ENCODE results near the gene LONRF2. TPM values are rescaled to one million over a fixed set of nuclear protein-coding genes. Genes with fewer than 3 reads are reported as not detected.
A peak's percentile ranks its signal among the peaks of the same experiment; 100 is the strongest.

The LONRF2 gene
- total RNA-seq, 1 donor from 2014 or later: 0.45 TPM

GRCh38 chr2:100235581-100235980, 86.7 kb downstream of the LONRF2 start:
- Histone ChIP-seq H3K27me3 (ENCODE audit: insufficient read depth, low read length) (no peaks in the 10 kb centered on the region), H3K4me3 (ENCODE audit: insufficient read depth, low read depth, low read length) (no peak overlapping the region), H3K27ac (ENCODE audit: low read depth, low read length) (no peak overlapping the region), H3K4me1 (ENCODE audit: insufficient read depth, low read length) (peaks cover 8% of the 10 kb centered on the region), H3K9ac (ENCODE audit: low read length) (no peak overlapping the region), H3K36me3 (ENCODE audit: insufficient read depth, low read length) (no peaks in the 10 kb centered on the region), H3K4me2 (ENCODE audit: low read length) (no peak overlapping the region), H3K79me2 (ENCODE audit: insufficient read depth, low read length) (no peaks in the 10 kb centered on the region), H3K9me3 (ENCODE audit: insufficient read depth, low read depth, low read length) (no peaks in the 10 kb centered on the region), H4K20me1 (ENCODE audit: insufficient read depth, low read length) (no peaks in the 10 kb centered on the region), H2AFZ (ENCODE audit: low read depth, low read length) (peak overlapping the region; percentile 14)
- Mint-ChIP-seq H3K4me1 (ENCODE audit: low read depth, unreplicated experiment) (peaks cover 16% of the 10 kb centered on the region), H3K27ac (ENCODE audit: unreplicated experiment) (no peak overlapping the region), H3K27me3 (ENCODE audit: low read depth, unreplicated experiment) (peaks cover 8% of the 10 kb centered on the region), H3K9me3 (ENCODE audit: unreplicated experiment) (peaks cover 5% of the 10 kb centered on the region), H3K4me3 (ENCODE audit: unreplicated experiment) (no peak overlapping the region), H3K36me3 (ENCODE audit: low read depth, unreplicated experiment) (no peaks in the 10 kb centered on the region)
- no peak for TF ChIP-seq EZH2 (IDR thresholded peaks at IDR 0.05; ENCODE audit: insufficient read depth, low read length)
- TF ChIP-seq, protein P1, sequence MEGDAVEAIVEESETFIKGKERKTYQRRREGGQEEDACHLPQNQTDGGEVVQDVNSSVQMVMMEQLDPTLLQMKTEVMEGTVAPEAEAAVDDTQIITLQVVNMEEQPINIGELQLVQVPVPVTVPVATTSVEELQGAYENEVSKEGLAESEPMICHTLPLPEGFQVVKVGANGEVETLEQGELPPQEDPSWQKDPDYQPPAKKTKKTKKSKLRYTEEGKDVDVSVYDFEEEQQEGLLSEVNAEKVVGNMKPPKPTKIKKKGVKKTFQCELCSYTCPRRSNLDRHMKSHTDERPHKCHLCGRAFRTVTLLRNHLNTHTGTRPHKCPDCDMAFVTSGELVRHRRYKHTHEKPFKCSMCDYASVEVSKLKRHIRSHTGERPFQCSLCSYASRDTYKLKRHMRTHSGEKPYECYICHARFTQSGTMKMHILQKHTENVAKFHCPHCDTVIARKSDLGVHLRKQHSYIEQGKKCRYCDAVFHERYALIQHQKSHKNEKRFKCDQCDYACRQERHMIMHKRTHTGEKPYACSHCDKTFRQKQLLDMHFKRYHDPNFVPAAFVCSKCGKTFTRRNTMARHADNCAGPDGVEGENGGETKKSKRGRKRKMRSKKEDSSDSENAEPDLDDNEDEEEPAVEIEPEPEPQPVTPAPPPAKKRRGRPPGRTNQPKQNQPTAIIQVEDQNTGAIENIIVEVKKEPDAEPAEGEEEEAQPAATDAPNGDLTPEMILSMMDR (IDR thresholded peaks at IDR 0.05; ENCODE audit: insufficient read depth, low read depth, low read length): no peak
- FAIRE-seq (no peak), DNase-seq (ENCODE audit: low read depth) (no peak)

- H3K4me1 ChIP-seq (ENCODE audit: insufficient read depth, low read length): peaks cover 8% of the 10 kb centered on the region
- H3K79me2 ChIP-seq (ENCODE audit: insufficient read depth, low read length): no peaks in the 10 kb centered on the region
- DNase-seq (ENCODE audit: low read depth): no peak
- peaks cover 16% of the 10 kb centered on the region for H3K4me1 Mint-ChIP-seq (ENCODE audit: low read depth, unreplicated experiment)
- H3K9me3 ChIP-seq (ENCODE audit: insufficient read depth, low read depth, low read length): no peaks in the 10 kb centered on the region
- peaks cover 9% of the 10 kb centered on the region for H3K27me3 Mint-ChIP-seq (ENCODE audit: low read depth, unreplicated experiment)
- peak overlapping the region; percentile 14 for H2AFZ ChIP-seq (ENCODE audit: low read depth, low read length)
- H3K27ac ChIP-seq (ENCODE audit: low read depth, low read length): no peak overlapping the region
- TF ChIP-seq EZH2 (IDR thresholded peaks at IDR 0.05; ENCODE audit: insufficient read depth, low read length): no peak
- TF ChIP-seq, protein P1 (IDR thresholded peaks at IDR 0.05; ENCODE audit: insufficient read depth, low read depth, low read length): no peak
- H3K4me3 ChIP-seq (ENCODE audit: insufficient read depth, low read depth, low read length): no peak overlapping the region
- no peaks in the 10 kb centered on the region for H3K36me3 Mint-ChIP-seq (ENCODE audit: low read depth, unreplicated experiment)
- FAIRE-seq: no peak
- no peaks in the 10 kb centered on the region for H3K27me3 ChIP-seq (ENCODE audit: insufficient read depth, low read length)
- H3K4me3 Mint-ChIP-seq (ENCODE audit: unreplicated experiment): no peak overlapping the region
- no peaks in the 10 kb centered on the region for H3K36me3 ChIP-seq (ENCODE audit: insufficient read depth, low read length)
- H3K27ac Mint-ChIP-seq (ENCODE audit: unreplicated experiment): no peak overlapping the region
- H3K4me2 ChIP-seq (ENCODE audit: low read length): no peak overlapping the region
- peaks cover 5% of the 10 kb centered on the region for H3K9me3 Mint-ChIP-seq (ENCODE audit: unreplicated experiment)
- no peaks in the 10 kb centered on the region for H4K20me1 ChIP-seq (ENCODE audit: insufficient read depth, low read length)
- no peak overlapping the region for H3K9ac ChIP-seq (ENCODE audit: low read length)
Measured at GRCh38 chr2:100235098-100235497, 87.2 kb downstream of the LONRF2 start.

DNA sequence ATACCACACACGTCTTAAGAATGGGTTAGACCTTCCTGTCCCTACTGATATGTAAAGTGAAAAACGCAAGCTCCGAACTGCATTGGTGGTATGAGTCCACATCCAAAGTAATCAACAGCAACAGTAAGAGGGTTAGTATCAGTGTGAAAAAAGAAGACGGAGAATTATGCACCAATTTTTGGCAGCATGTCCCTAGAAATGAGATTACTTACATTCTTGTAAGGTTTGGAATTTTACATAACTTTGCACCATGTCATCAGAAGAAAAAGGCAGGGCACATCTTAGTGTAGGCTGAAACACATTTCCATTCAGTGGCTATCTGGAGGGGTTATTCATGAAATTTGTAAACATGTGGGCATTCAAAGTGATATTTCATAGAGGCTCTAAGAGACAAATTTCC, 88.2 kb downstream of the LONRF2 start:
- Mint-ChIP-seq H3K9me3 (ENCODE audit: unreplicated experiment) (peaks cover 5% of the 10 kb centered on the region), H3K27ac (ENCODE audit: unreplicated experiment) (no peak overlapping the region), H3K36me3 (ENCODE audit: low read depth, unreplicated experiment) (no peaks in the 10 kb centered on the region), H3K27me3 (ENCODE audit: low read depth, unreplicated experiment) (peaks cover 9% of the 10 kb centered on the region), H3K4me1 (ENCODE audit: low read depth, unreplicated experiment) (peaks cover 16% of the 10 kb centered on the region), H3K4me3 (ENCODE audit: unreplicated experiment) (no peak overlapping the region)
- no peaks in the 10 kb centered on the region for H3K79me2 ChIP-seq (ENCODE audit: insufficient read depth, low read length)
- H3K4me1 ChIP-seq (ENCODE audit: insufficient read depth, low read length): peaks cover 8% of the 10 kb centered on the region
- no peaks in the 10 kb centered on the region for H4K20me1 ChIP-seq (ENCODE audit: insufficient read depth, low read length)
- TF ChIP-seq, protein P1 (IDR thresholded peaks at IDR 0.05; ENCODE audit: insufficient read depth, low read depth, low read length): no peak
- TF ChIP-seq EZH2 (IDR thresholded peaks at IDR 0.05; ENCODE audit: insufficient read depth, low read length): no peak
- no peaks in the 10 kb centered on the region for H3K9me3 ChIP-seq (ENCODE audit: insufficient read depth, low read depth, low read length)
- H3K36me3 ChIP-seq (ENCODE audit: insufficient read depth, low read length): no peaks in the 10 kb centered on the region
- no peak overlapping the region for H3K4me3 ChIP-seq (ENCODE audit: insufficient read depth, low read depth, low read length)
- no peak overlapping the region for H3K4me2 ChIP-seq (ENCODE audit: low read length)
- no peak overlapping the region for H3K9ac ChIP-seq (ENCODE audit: low read length)
- FAIRE-seq (no peak), DNase-seq (ENCODE audit: low read depth) (peak; percentile 84)
- no peak overlapping the region for H3K27ac ChIP-seq (ENCODE audit: low read depth, low read length)
- no peak overlapping the region for H2AFZ ChIP-seq (ENCODE audit: low read depth, low read length)
- no peaks in the 10 kb centered on the region for H3K27me3 ChIP-seq (ENCODE audit: insufficient read depth, low read length)

Data from astrocyte (in vitro differentiated cells and primary cell).